ENCODE data around the gene KHDRBS1.

GRCh38 chr1:32032275-32032615 lies 18.6 kb downstream of the KHDRBS1 start:
- TF ChIP-seq CTCF (IDR thresholded peaks at IDR 0.05) (no peak), POLR2A (IDR thresholded peaks at IDR 0.05) (no peak)

All from body of pancreas (tissue), 4 donors.